H9 (cell line): ENCODE results near the gene ABCG5. TPM values are rescaled to one million over a fixed set of nuclear protein-coding genes. Genes with fewer than 3 reads are reported as not detected.

Source experiments
- DNase-seq: peaks from one replicate; pipeline ENCODE4 v3.0.0-alpha.2; 2017
- H2AFZ ChIP-seq: one replicate; pipeline ENCODE4 v1.6.1; 2013; ENCODE audit warnings: mild to moderate bottlenecking, low read length, control low read depth, moderate library complexity
- H2AK5ac ChIP-seq: 2 replicates; pipeline ENCODE4 v1.6.1; 2013; ENCODE audit warnings: low read length, control low read depth, mixed read lengths; ENCODE audit not compliant: insufficient read length
- H2BK120ac ChIP-seq: one replicate; pipeline ENCODE4 v1.6.1; 2013; ENCODE audit warnings: low read depth, mild to moderate bottlenecking, low read length, control low read depth, inconsistent platforms; ENCODE audit not compliant: poor library complexity, severe bottlenecking
- H2BK12ac ChIP-seq: 2 replicates; pipeline ENCODE4 v1.6.1; 2013; ENCODE audit warnings: low read length, control low read depth, mixed read lengths, low read depth; ENCODE audit not compliant: insufficient read length
- H2BK15ac ChIP-seq: 2 replicates; pipeline ENCODE4 v1.6.1; 2013; ENCODE audit warnings: low read depth, low read length, control low read depth
- H2BK20ac ChIP-seq: one replicate; pipeline ENCODE4 v1.6.1; 2013; ENCODE audit warnings: low read depth, mild to moderate bottlenecking, low read length, control low read depth, inconsistent platforms; ENCODE audit not compliant: poor library complexity, severe bottlenecking
- H2BK5ac ChIP-seq: 2 replicates; pipeline ENCODE4 v1.6.1; 2013; ENCODE audit warnings: low read length, control low read depth, mixed read lengths; ENCODE audit not compliant: insufficient read length
- H3K14ac ChIP-seq: 2 replicates; pipeline ENCODE4 v1.6.1; 2013; ENCODE audit warnings: low read length, control low read depth; ENCODE audit not compliant: insufficient read depth
- H3K18ac ChIP-seq: 2 replicates; pipeline ENCODE4 v1.6.1; 2013; ENCODE audit warnings: low read depth, mild to moderate bottlenecking, mixed read lengths, low read length, control low read depth; ENCODE audit not compliant: insufficient read length
- H3K23ac ChIP-seq: 2 replicates; pipeline ENCODE4 v1.6.1; 2013; ENCODE audit warnings: low read length, control low read depth, mixed read lengths, low read depth; ENCODE audit not compliant: insufficient read length
- H3K23me2 ChIP-seq: 2 replicates; pipeline ENCODE4 v1.6.1; 2013; ENCODE audit warnings: low read depth, mild to moderate bottlenecking, mixed read lengths, low read length, control low read depth; ENCODE audit not compliant: insufficient read length, poor library complexity, severe bottlenecking
- H3K27ac ChIP-seq: 2 replicates; pipeline ENCODE4 v1.5.1; 2013; ENCODE audit warnings: low read length, control low read depth, mixed read lengths, low read depth; ENCODE audit not compliant: insufficient read length
- H3K27me3 ChIP-seq: 2 replicates; pipeline ENCODE4 v1.6.1; 2013; ENCODE audit warnings: low read length, control low read depth, inconsistent platforms; ENCODE audit not compliant: insufficient read depth
- H3K4ac ChIP-seq: 2 replicates; pipeline ENCODE4 v1.6.1; 2013; ENCODE audit warnings: low read depth, mild to moderate bottlenecking, control low read depth, inconsistent platforms, low read length, moderate library complexity
- H3K4me1 ChIP-seq: 2 replicates; pipeline ENCODE4 v1.6.1; 2013; ENCODE audit warnings: low read length, control low read depth, inconsistent platforms; ENCODE audit not compliant: insufficient read depth
- H3K4me2 ChIP-seq: 2 replicates; pipeline ENCODE4 v1.6.1; 2013; ENCODE audit warnings: low read length, control low read depth, mixed read lengths; ENCODE audit not compliant: insufficient read length, insufficient read depth
- H3K56ac ChIP-seq: 2 replicates; pipeline ENCODE4 v1.6.1; 2013; ENCODE audit warnings: low read depth, mild to moderate bottlenecking, mixed read lengths, low read length, control low read depth; ENCODE audit not compliant: insufficient read length
- H3K79me1 ChIP-seq: 2 replicates; pipeline ENCODE4 v1.6.1; 2013; ENCODE audit warnings: low read depth, mild to moderate bottlenecking, moderate library complexity, low read length, control low read depth, inconsistent platforms; ENCODE audit not compliant: insufficient read depth, poor library complexity, severe bottlenecking
- H3K79me2 ChIP-seq: 2 replicates; pipeline ENCODE4 v1.6.1; 2013; ENCODE audit warnings: low read length, control low read depth, inconsistent platforms; ENCODE audit not compliant: insufficient read depth
- H3K9ac ChIP-seq: 2 replicates; pipeline ENCODE4 v1.6.1; 2013; ENCODE audit warnings: low read length, control low read depth, mixed read lengths; ENCODE audit not compliant: insufficient read length; ENCODE audit errors: extremely low read depth
- H3K9me3 ChIP-seq: one replicate; pipeline ENCODE4 v1.6.1; 2013; ENCODE audit warnings: low read depth, low read length, inconsistent platforms; ENCODE audit not compliant: control insufficient read depth
- H3T11ph ChIP-seq: one replicate; pipeline ENCODE4 v1.6.1; 2013; ENCODE audit warnings: mild to moderate bottlenecking, low read length, control low read depth, inconsistent platforms
- H4K20me1 ChIP-seq: one replicate; pipeline ENCODE4 v1.6.1; 2013; ENCODE audit not compliant: control insufficient read depth, insufficient read length, insufficient read depth
- H4K5ac ChIP-seq: 2 replicates; pipeline ENCODE4 v1.6.1; 2013; ENCODE audit warnings: low read depth, mild to moderate bottlenecking, mixed read lengths, low read length, control low read depth; ENCODE audit not compliant: insufficient read length
- H4K8ac ChIP-seq: replicated peaks from 2 replicates; pipeline ENCODE4 v1.6.1; 2013; ENCODE audit warnings: low read length, control low read depth, mixed read lengths, low read depth; ENCODE audit not compliant: insufficient read length
- H4K91ac ChIP-seq: 2 replicates; pipeline ENCODE4 v1.6.1; 2013; ENCODE audit warnings: low read depth, mild to moderate bottlenecking, moderate library complexity, mixed read lengths, low read length, control low read depth; ENCODE audit not compliant: insufficient read length
- H3K27ac Mint-ChIP-seq, 3 experiments: 2 replicates in 2 of 3; 3 replicates in 1 of 3; pipeline ENCODE4 v1.8.0; 2020 to 2021; ENCODE audit warnings: mixed read lengths in 3 of 3, mild to moderate bottlenecking in 1 of 3, moderate library complexity in 1 of 3
- H3K27me3 Mint-ChIP-seq: 2 replicates; pipeline ENCODE4 v1.8.0; 2021; ENCODE audit warnings: low read depth, mild to moderate bottlenecking, moderate library complexity, mixed read lengths
- H3K36me3 Mint-ChIP-seq, 3 experiments: 2 replicates in 2 of 3; 3 replicates in 1 of 3; pipeline ENCODE4 v1.8.0; 2020 to 2021; ENCODE audit warnings: low read depth in 3 of 3, mixed read lengths in 3 of 3; ENCODE audit not compliant: insufficient read depth in 1 of 3
- H3K4me1 Mint-ChIP-seq, 2 experiments: 2 replicates each; pipeline ENCODE4 v1.8.0; 2020; ENCODE audit warnings: mixed read lengths in 2 of 2
- H3K4me3 Mint-ChIP-seq, 2 experiments: 2 replicates in 1 of 2; 3 replicates in 1 of 2; pipeline ENCODE4 v1.8.0; 2020 to 2021; ENCODE audit warnings: mild to moderate bottlenecking in 2 of 2, mixed read lengths in 2 of 2, moderate library complexity in 1 of 2
- H3K9me3 Mint-ChIP-seq, 2 experiments: 2 replicates in 1 of 2; 3 replicates in 1 of 2; pipeline ENCODE4 v1.8.0; 2020; ENCODE audit warnings: mild to moderate bottlenecking in 2 of 2, mixed read lengths in 2 of 2, moderate library complexity in 1 of 2
- CTCF ChIP-seq: fragments of 200-600 bp; sonication (generic); conservative IDR thresholded peaks from 3 replicates; pipeline ENCODE4 v1.8.0; 2021; ENCODE audit warnings: antibody characterized with exemption, mild to moderate bottlenecking
- WGBS: extraction: QIAGEN DNeasy Blood & Tissue Kit; methylation state at CpG from one replicate; pipeline ENCODE4 v1.1.7; 2013; ENCODE audit warnings: missing lambda C conversion rate, low lambda C conversion rate, mixed read lengths; ENCODE audit not compliant: insufficient read length; ENCODE audit errors: extremely low coverage; 5-methylcytosine and 5-hydroxymethylcytosine counted together
- total RNA-seq: library from RNA; stranded (reverse); gene quantifications from 2 replicates; pipeline ENCODE4 v1.2.1, GENCODE V29; 2021

Gene ABCG5
- total RNA-seq, 1 experiment from 2014 or later: not detected

- no peaks in the 10 kb centered on the region; the same call in 1 of the 2 replicates for H3K27me3 Mint-ChIP-seq
- no peak overlapping the region for H4K91ac ChIP-seq
- H3K23me2 ChIP-seq: no peaks in the 10 kb centered on the region
- no peak overlapping the region for H3K23ac ChIP-seq
- no peak overlapping the region for H3K18ac ChIP-seq
- no peak overlapping the region for H2AFZ ChIP-seq
- H3K79me1 ChIP-seq: no peaks in the 10 kb centered on the region
- peak overlapping the region in 2 of 3 experiments; percentile 44 to 84; a peak in 3 of 7 replicates for H3K27ac Mint-ChIP-seq
- no peaks in the 10 kb centered on the region for H3K9me3 Mint-ChIP-seq
- DNase-seq: no peak
- no peak overlapping the region for H3T11ph ChIP-seq
- H3K4me3 Mint-ChIP-seq: no peak overlapping the region
- H3K14ac ChIP-seq: no peak overlapping the region
- H3K9ac ChIP-seq: no peak overlapping the region
- H2BK5ac ChIP-seq: no peak overlapping the region
- no peak overlapping the region for H2BK12ac ChIP-seq
- no peak overlapping the region for H4K8ac ChIP-seq
- WGBS: no CpG with 5 or more reads among the region's 7 CpGs
- H3K9me3 ChIP-seq: no peaks in the 10 kb centered on the region
- TF ChIP-seq CTCF: no peak
- no peaks in the 10 kb centered on the region for H3K79me2 ChIP-seq
- H2BK20ac ChIP-seq: no peak overlapping the region
- H3K4ac ChIP-seq: no peak overlapping the region
- no peaks in the 10 kb centered on the region for H4K20me1 ChIP-seq
- no peak overlapping the region for H2AK5ac ChIP-seq
- H3K27me3 ChIP-seq: no peaks in the 10 kb centered on the region
- no peak overlapping the region for H2BK120ac ChIP-seq
- H3K4me2 ChIP-seq: no peak overlapping the region
- H3K56ac ChIP-seq: no peak overlapping the region
- H3K4me1 ChIP-seq: no peaks in the 10 kb centered on the region
- H3K27ac ChIP-seq: no peak overlapping the region
- no peak overlapping the region for H2BK15ac ChIP-seq
- no peaks in the 10 kb centered on the region for H3K4me1 Mint-ChIP-seq
- peaks cover 28 to 42% (median 35%) of the 10 kb centered on the region in 3 experiments for H3K36me3 Mint-ChIP-seq
- no peak overlapping the region for H4K5ac ChIP-seq
Observed at GRCh38 chr2:43885132-43885632, 46.5 kb upstream of the ABCG5 start.
